HG03457 (cell line): ENCODE results near the gene LEMD3.

ENCODE experiments used
- ATAC-seq: cut with Tn5 transposase; IDR thresholded peaks from one replicate; pipeline ENCODE4 v1.9.1; 2021; ENCODE audit warnings: moderate number of reproducible peaks; ENCODE audit not compliant: unreplicated experiment

Gene LEMD3

DNA sequence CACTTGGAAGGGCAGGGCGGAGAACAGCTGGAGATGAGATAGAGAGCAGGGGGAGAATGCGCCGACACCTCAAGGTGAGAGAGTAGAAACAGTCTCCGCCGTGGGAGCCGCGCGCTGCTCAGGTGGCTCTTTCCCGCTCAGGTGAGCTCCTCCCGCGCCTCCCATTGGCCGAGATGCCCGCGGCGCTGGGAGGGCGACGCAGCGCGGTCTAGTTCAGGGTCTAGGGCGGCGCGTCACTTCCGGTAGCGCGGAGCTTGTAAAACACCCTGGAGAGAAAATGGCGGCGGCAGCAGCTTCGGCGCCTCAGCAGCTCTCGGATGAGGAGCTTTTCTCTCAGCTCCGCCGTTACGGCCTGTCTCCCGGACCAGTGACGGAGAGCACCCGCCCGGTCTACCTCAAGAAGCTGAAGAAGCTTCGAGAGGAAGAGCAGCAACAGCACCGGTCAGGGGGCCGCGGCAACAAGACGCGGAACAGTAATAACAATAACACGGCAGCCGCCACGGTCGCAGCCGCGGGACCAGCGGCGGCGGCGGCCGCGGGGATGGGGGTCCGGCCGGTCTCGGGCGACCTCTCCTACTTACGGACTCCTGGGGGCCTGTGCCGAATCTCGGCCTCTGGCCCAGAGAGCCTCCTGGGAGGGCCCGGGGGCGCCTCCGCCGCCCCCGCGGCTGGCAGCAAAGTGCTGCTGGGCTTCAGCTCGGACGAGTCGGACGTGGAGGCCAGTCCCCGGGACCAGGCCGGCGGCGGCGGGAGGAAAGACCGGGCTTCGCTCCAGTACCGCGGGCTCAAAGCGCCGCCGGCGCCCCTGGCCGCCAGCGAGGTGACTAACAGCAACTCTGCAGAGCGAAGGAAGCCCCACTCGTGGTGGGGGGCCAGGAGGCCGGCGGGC, at the start of gene LEMD3:
Gene LEMD3, plus strand, starts transcription at position 264 of the 889 bp plus-strand sequence. Its CDS starts 14 bp downstream, at position 278.
- ATAC-seq: peak; percentile 93

DNA sequence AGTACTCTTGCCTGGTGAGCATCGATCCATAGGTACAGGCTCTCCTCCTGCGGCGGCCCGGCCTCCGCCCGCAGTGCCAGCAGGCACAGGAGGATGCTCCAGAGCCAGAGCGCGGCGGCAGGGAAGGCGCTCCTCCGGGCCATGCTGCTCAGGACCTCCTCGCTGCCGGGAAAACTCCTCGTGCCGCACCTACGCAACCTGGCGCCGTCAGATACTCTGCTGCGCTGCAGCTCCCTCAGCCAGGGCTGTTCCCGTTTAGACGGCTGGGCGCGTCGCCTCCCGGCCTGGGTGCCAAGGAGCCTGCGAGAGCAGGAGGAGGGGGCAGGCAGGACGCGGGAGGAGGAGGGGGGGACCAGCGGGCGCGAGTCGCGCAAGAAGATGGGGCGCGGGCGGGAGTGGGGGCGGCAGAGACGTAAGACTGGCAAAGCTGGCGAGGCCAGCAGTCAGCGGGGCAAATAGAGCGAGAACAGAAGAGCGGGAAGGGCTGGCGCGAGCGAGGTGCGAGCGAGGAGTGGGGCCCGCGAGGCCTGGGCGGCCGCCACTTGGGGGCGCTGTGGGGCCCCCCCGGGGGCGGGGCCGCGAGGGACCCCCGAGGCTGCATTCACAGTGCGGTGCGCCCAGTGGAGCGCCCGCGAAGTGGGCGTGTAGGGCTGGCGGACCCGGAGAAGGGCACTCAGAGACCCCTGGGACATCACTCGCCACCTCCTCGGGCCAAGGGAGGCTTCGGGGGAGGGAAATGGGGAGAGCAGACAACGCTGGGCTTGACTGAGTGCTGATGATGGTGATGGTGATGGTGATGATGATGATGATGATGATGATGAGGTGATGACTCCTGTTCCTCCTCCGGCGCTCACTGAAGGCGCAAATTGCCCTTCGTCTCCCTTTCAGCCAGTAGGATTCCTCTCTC, 48.1 kb upstream of the LEMD3 start, which contains the start of gene WIF1:
Gene WIF1, minus strand, starts transcription at position 257 of the 907 bp plus-strand sequence. Its CDS starts 114 bp downstream, at position 143.
- no peak for ATAC-seq

DNA sequence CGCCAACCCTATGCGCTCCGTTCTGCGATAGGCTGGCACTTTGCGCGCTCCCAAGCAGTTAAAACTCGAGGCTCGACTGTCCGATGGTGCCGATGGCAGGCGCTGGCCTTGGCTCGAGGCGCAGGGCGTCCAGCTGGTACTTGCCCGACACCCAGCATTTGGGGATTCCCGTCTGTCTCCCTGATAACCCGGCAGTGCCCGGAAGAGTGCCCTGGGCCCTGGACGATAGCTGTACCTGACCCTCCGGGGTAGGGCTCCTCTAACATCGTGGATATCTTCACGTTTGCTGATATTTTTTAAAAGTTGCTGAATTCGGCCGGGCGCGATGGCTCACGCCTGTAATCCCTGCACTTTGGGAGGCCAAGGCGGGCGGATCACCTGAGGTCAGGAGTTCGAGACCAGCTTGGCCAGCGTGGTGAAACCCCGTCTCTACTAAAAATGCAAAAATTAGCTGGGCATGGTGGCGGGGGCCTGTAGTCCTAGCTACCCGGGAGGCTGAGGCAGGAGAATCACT, 47.4 kb upstream of the LEMD3 start:
- ATAC-seq: no peak

DNA sequence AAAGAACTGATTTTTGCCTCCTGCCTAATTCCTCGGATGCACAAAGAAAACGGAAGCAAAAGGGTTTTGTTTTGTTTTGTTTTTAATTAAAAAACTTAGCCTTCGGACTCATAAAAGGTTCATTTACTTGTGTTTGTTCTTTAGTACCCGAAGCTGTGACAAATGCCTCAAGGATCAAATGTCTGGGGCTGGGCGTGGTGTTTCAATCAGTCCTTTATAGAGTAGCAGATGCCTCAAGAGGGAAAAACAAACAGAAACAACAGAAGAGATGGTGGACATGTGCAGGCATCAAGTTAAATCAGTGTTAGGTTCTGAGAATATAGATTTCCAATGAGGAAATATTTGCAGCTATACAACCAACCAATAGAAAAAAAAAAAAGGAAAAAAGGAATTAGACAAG, 46.7 kb upstream of the LEMD3 start:
- no peak for ATAC-seq

DNA sequence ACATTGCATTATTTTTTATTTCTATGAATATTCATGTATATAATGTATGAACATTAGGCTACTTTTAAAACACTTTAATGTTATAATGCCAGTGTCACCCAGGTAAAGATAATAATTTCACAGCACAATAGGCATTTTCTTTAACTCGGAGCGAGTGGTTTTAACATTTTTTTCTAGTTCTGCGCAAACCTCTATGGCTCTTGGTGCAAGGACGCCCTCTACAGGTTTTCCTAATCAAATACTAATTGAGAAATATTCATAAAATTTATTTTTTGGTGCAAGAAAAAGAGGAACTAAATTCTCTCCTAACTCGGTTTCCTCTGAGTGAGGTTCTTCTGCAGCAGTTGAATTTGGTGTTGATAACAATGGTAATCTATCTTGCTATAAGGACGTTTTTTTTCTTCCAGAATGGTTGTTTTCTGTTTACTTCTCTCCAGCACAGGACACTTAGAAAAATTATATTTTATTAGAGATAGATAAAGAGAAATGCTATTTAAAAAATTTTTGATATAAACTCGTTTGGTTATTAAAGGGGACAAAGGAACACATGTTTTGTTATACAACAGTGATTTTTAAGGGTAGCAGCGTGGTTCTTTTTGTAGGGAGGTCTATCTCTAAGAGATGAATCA, 45.8 kb upstream of the LEMD3 start:
- no peak for ATAC-seq

DNA sequence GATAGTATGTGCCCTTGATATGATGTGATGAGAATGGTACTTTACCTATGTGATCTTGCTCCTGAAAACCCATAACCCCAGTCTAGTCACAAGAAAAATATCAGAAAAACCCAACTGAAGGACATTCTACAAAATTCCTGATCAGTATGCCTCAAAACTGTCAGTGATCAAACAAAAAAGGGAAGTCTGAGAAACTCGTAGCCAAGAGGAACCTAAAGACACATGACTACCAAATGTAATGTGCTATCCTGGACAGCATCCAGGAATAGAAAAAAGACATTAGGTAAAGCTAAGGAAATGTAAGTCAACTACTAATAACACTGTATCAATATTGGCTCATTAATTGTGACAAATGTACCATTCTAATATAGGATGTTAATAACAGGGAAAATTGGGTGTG, 44.1 kb upstream of the LEMD3 start:
- ATAC-seq: no peak

DNA sequence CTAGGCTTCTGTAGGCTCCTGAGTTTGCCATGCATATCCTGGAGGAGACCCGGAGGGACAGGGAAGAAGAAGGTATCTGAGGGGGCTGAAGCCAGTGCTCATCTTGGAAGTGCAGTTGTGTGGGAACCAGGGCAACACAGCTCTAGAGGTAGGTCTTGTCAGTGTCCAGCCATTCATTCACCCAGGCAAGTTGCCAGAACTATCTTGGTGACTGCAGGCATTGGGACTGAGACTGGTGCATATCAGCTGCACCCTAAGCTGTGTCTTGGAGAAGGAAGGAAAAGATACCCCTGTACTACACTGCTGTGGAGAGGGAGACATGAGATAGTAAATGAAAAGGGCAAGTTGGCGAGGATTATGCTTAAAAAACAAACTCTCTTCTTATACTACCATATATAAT, 43.4 kb upstream of the LEMD3 start:
- ATAC-seq: no peak

DNA sequence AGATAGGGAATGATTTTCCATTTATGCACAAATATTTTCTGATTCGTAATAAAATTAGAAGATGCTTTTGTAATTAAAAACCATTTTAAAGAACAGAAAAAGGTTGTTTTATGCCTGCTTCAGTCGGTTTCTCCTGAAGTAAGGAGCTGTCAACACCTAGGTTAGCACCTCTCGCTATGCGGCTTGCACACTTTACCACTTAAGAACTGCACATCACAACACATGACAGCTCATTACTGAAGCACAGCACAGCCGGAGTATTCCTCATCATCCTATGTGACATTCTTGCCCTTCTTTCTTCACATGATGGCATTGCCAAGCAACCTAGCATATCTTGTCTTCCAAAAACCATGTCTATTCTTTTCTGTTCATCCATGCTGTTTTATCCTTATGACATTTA, 42.9 kb upstream of the LEMD3 start:
- no peak for ATAC-seq

DNA sequence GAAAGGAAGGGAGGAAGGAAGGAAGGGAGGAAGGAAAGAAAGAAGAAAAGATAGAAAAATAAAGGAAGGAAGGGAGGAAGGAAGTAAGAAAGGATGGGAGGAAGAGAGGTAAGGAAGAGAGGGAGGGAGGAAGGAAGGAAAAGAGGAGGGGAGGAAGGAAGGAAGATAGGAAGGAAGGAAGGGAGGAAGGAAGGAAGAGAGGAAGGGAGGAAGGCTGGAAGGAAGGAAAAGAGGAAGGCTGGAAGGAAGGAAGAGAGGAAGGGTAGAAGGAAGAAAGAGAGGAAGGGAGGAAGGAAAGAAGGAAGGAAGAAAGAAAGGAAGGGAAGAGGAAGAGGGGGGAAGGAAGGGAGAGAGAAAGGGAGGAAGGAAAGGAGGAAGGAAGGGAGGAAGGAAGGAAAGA, 35.5 kb upstream of the LEMD3 start:
- no peak for ATAC-seq

DNA sequence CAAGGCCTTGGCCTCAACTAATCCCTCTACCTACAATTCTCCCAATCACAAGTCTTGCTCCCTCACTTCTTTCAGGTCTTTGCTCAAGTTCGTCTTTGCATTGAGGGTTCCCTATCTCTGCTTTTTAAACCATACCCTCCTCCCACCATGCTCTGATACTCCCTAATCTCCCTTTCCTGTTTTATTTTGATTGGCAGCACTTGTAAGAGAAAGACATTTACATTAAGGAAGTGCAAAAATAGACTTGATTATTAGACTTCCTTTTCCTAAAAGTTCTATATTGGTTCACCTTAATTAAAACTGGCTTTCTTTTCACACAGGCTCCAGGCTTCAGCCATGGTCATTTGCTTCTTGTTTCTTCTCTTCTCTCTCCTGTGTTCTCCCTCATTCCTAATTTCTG, 30.0 kb upstream of the LEMD3 start:
- no peak for ATAC-seq

DNA sequence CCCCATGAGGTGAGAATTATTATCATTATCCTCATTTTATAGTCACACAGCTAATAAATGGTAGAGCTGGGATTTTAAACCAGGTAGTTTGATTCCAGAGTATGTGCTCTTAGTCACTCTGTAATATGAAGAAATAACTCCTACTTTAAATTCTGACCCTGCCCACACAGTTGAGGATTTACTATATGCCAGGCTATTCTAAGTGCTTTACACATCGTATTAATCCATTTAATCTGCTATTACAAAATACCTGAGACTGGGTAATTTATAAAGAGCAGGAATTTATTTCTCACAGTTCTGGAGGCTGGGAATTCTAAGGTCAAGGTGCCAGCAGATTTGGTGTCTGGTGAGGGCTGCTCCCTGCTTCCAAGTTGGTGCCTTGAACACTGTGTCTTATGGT, 28.6 kb upstream of the LEMD3 start:
- ATAC-seq: no peak

DNA sequence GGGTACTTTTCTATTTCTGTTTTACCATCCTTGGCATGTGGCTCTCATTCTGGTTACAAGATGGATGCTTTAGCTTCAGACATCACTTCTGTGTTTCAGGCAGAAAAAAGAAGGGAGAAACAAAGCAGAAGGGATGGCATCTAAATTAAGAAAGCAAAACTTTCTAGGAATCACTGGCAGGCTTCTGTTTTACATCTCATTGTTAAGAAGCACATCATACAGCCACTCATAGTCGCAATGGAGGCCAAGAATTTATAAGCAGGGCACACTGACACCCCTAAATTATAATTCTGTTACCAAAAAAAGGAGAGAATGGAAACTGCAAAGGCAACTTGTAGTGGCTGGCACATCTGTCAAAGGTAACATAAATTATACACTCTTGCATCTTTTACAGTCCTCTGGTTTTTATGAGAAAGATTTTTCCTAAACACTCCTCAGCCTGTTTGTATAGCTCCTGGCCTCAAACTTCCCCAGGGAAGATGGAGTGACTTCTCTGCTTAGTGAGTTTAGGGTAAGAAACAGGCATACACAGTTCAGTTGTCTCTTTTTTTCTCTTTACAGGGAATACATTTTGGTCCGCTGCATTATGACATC, 22.0 kb upstream of the LEMD3 start:
- ATAC-seq: no peak

DNA sequence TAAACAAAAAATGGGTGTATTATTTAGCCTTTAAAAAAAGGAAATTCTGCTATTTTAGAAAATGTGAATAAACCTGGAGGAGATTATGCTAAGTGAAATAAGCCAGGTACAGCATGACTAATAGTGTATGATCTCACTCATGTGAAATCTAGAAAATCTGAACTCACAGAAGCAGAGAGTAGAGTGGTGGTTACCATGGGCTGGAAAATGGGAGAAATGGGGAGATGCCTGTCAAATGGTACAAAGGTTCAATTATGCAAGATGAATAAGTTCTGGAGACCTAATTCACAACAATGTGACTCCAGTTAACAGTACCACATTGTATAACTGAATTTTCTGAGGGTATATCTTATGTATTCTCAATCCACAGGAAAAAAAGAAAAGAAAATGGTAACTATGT, 17.4 kb upstream of the LEMD3 start:
- no peak for ATAC-seq

DNA sequence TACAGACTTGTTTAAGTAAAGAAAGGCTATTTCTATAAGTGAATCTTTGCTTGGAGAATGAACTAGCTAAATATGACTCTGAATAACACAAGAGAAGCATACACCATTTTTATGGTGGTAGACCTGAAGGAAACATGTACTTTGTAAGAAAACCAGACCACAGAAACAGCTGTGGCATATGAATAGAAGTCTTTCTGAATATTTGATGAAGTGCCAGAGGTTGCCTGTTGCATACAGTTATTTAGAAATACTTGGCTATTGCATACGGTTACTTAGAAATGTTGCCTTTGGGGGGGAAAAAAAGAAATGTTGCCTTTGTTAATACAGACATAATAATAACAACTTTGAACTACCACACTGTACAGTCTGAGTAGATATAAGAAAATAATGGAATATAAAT, 16.8 kb upstream of the LEMD3 start:
- ATAC-seq: no peak

DNA sequence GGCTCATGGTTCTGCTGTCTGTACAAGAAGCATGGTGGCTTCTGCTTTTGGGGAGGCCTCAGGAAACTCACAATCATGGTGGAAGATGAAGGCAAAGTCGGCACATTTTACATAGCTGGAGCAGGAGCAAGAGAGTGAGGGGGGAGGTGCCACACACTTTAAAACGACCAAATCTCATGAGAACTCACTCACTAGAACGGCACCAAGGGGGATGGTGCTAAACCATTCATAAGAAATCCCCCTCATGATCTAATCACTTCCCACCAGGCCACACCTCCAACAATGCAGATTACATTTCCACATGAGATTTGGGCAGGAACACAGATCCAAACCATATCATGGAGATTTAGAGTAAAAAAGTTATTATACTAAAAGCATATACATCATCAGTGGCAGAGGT, 13.6 kb upstream of the LEMD3 start:
- ATAC-seq: no peak

DNA sequence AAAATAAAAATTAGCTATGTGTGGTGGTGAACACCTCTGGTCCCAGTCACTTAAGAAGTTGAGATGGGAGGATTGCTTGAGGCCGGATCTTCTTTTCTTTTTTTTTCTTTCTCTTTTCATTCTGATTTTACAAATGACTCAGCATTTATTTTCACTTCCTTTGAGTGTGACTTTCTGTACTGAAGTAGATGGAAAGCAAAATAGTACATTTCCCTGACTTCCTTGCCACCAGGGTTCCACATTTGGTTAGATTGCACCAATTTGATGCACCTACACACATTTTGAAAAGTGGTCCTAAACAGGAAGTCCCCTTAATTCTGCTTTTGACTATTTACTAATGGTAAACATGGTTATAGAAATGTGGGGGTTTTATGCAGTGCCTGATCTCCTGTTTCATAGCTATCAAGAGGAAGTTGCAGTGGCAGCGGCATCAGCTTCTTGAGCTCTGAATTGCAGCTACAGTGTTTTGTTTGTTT, 13.0 kb upstream of the LEMD3 start:
- ATAC-seq: peak; percentile 88

DNA sequence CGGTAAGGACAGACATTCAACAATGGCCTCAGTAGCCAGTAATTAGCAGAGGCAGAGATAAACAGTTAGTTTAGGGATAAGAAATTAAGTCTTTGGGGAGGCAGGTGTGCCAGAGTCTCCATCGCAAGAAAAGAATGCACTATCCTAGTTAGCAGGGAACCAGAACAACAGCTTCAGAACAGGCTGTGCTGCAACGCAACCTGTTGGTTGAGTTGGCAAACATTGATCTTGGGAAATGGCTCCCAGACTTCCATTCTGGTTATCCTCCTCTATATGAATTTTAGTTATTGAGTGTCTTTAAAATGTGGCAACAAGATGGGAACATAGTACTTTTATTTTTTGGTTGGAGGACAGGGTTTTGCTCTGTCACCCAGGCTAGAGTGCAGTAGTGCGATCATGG, 12.3 kb upstream of the LEMD3 start:
- ATAC-seq: no peak

DNA sequence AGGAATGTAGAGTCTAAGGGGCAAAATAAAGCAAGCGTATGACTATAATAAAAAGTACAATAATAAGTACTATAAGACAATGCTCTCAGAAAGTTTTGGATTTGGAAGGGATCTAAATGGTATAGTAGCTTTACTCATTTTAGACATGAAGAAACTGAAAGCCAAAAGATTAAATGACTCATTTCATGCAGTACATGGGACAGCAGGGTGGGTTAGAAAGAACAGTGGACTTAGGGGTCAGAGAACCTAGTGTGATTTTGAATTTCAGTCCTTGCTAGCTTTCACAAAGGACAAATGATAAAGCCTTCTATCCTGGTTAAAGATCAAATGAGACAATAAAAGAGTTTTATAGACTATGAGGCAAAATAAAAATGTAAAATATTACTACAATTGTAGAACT, 6.8 kb upstream of the LEMD3 start:
- no peak for ATAC-seq

DNA sequence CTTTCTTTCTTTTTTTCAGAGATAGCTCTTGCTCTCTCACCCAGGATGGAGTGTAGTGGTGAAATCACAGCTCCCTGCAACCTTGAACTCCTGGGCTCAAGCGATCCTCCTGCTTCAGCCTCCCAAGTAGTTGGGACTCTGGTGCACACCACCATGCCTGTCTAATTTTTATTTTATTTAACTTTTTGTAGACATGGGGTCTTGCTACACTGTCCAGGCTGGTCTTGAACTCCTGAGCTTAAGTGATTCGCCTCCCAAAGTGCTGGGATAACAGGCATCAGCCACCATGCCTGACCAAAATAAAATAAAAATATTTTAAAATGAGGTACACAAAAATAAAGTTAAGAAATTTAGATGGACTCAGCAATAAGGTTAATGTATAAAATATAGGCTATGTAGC, 5.1 kb upstream of the LEMD3 start:
- ATAC-seq: no peak

DNA sequence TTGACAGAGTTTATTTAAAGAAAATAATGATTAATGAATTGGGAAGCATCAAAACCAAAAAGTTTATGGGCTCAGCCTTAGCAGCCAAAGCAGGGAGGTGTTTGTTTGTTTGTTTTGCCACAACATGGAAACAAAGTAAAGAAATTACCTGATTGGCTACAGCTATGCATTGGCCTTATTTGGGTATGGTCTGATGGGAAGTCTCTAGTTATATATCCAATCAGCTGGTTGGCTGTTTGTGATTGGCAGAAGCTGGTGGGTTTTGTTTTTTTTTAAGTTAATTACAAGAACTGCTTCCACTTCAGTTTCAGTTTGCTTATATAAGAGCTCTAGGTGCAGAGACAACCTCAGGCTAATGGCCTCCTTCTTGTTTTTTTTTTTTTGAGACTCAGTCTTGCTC, 4.6 kb upstream of the LEMD3 start:
- ATAC-seq: no peak
